HG02610 (cell line): Measurements from ENCODE around the gene GPC6.

Experiments used
- ATAC-seq: cut with Tn5 transposase; IDR thresholded peaks from one replicate; pipeline ENCODE4 v1.9.1; 2021; ENCODE audit warnings: mild to moderate bottlenecking, moderate library complexity; ENCODE audit not compliant: unreplicated experiment

GPC6 gene

GRCh38 chr13:94359875-94360274 is 1133.3 kb downstream of the GPC6 start:
- ATAC-seq = no peak

- peak; percentile 98 for ATAC-seq
Measured at GRCh38 chr13:94362411-94362909, 1135.9 kb downstream of the GPC6 start.

GRCh38 chr13:94366677-94367076 is 1140.1 kb downstream of the GPC6 start:
- no peak for ATAC-seq

GRCh38 chr13:94369972-94370436 is 1143.4 kb downstream of the GPC6 start:
- ATAC-seq = no peak

- no peak for ATAC-seq
Measured at GRCh38 chr13:94371855-94372254, 1145.2 kb downstream of the GPC6 start.

GRCh38 chr13:94382517-94382916 is 1155.9 kb downstream of the GPC6 start:
- ATAC-seq = no peak

GRCh38 chr13:94382960-94383359 is 1156.4 kb downstream of the GPC6 start:
- no peak for ATAC-seq

GRCh38 chr13:94384231-94384905 is 1157.8 kb downstream of the GPC6 start:
- no peak for ATAC-seq

- ATAC-seq = no peak
Measured at GRCh38 chr13:94387047-94387446, 1160.4 kb downstream of the GPC6 start.

GRCh38 chr13:94389604-94390351 is 1163.2 kb downstream of the GPC6 start:
- no peak for ATAC-seq

- ATAC-seq = no peak
Measured at GRCh38 chr13:94390881-94391280, 1164.3 kb downstream of the GPC6 start.

- no peak for ATAC-seq
Measured at GRCh38 chr13:94394723-94395122, 1168.1 kb downstream of the GPC6 start.

- no peak for ATAC-seq
Measured at GRCh38 chr13:94395860-94396259, 1169.3 kb downstream of the GPC6 start.

GRCh38 chr13:94399812-94400211 is 1173.2 kb downstream of the GPC6 start:
- ATAC-seq = no peak

- no peak for ATAC-seq
Measured at GRCh38 chr13:94400874-94401273, 1174.3 kb downstream of the GPC6 start.

GRCh38 chr13:94408314-94409036 is 1181.9 kb downstream of the GPC6 start:
- ATAC-seq = no peak

GRCh38 chr13:94411747-94412146 is 1185.1 kb downstream of the GPC6 start:
- ATAC-seq = no peak

- ATAC-seq = no peak
Measured at GRCh38 chr13:94412870-94413597, 1186.4 kb downstream of the GPC6 start.

- ATAC-seq = no peak
Measured at GRCh38 chr13:94413598-94413944, 1187.0 kb downstream of the GPC6 start.

- no peak for ATAC-seq
Measured at GRCh38 chr13:94414141-94414540, 1187.5 kb downstream of the GPC6 start.

GRCh38 chr13:94414708-94415107 is 1188.1 kb downstream of the GPC6 start:
- no peak for ATAC-seq
